ENCODE results near the gene GAS5. TPM values are rescaled to one million over a fixed set of nuclear protein-coding genes. Genes with fewer than 3 reads are reported as not detected.

GAS5 gene
- total RNA-seq, 2 experiments from 2014 or later, result 1,367 to 1,374 TPM

Other genes starting within 250 kb of the GAS5 start
- not detected for gene TEX50, start 232.7 kb downstream of the GAS5 start, total RNA-seq
- gene ANKRD45, start 198.1 kb downstream of the GAS5 start, total RNA-seq, result not detected
- 10 to 100 TPM; 13.0 to 14.9 TPM for gene KLHL20, start 153.0 kb downstream of the GAS5 start, total RNA-seq
- 10 to 100 TPM; 42.7 to 44.1 TPM for gene DARS2, start 43.3 kb downstream of the GAS5 start, total RNA-seq
- 10 to 100 TPM; 31.1 to 31.9 TPM for gene CENPL, start 43.1 kb downstream of the GAS5 start, total RNA-seq
- 1 to 10 TPM; 8.1 to 9.0 TPM for gene ZBTB37, start 391 bp upstream of the GAS5 start, total RNA-seq
- gene SERPINC1, start 49.3 kb upstream of the GAS5 start, total RNA-seq, result not detected
- gene RC3H1, start 154.4 kb upstream of the GAS5 start, total RNA-seq, result 10 to 100 TPM; 24.2 to 27.1 TPM

Measured in activated naive CD4-positive, alpha-beta T cell treated with anti-CD3 and anti-CD28 coated beads for 36 hours (primary cell).